Upper lobe of left lung (tissue), 6 donors: ENCODE results near the gene OLR1. TPM values are rescaled to one million over a fixed set of nuclear protein-coding genes. Genes with fewer than 3 reads are reported as not detected.

ENCODE experiments used
- ATAC-seq, 2 donors: fragments of 200-7000 bp; cut with Tn5 transposase; one replicate each; pipeline ENCODE4 v1.9.1; 2022; ENCODE audit warnings: mild to moderate bottlenecking in 2 of 2, moderate library complexity in 2 of 2; ENCODE audit not compliant: low FRiP score in 2 of 2
- DNase-seq, 2 donors: peaks; one replicate each; pipeline ENCODE4 v3.0.0-alpha.2; 2019 to 2020
- H3K27ac ChIP-seq, 4 donors: fragments of 200-600 bp; sonication (generic); one replicate each; pipeline ENCODE4 v1.5.1; 2016 to 2019
- H3K27me3 ChIP-seq, 4 donors: fragments of 200-600 bp; sonication (generic); one replicate each; pipeline ENCODE4 v1.5.1; 2017 to 2019
- H3K36me3 ChIP-seq, 4 donors: fragments of 200-600 bp; sonication (generic); one replicate each; pipeline ENCODE4 v1.5.1; 2016 to 2019
- H3K4me1 ChIP-seq, 4 donors: fragments of 200-600 bp; sonication (generic); one replicate each; pipeline ENCODE4 v1.5.1; 2018 to 2019
- H3K4me3 ChIP-seq, 4 donors: fragments of 200-600 bp; sonication (generic); one replicate each; pipeline ENCODE4 v1.5.1; 2017 to 2019; ENCODE audit warnings: mild to moderate bottlenecking in 2 of 4, moderate library complexity in 1 of 4
- H3K9me3 ChIP-seq, 4 donors: fragments of 200-600 bp; sonication (generic); one replicate each; pipeline ENCODE4 v1.5.1; 2018 to 2019
- CTCF ChIP-seq, 6 experiments: fragments of 450-650 bp in 4 of 6; fragments of 200-600 bp in 2 of 6; sonication (generic) in 2 of 6; IDR thresholded peaks; one replicate each; pipeline ENCODE4 v1.5.1; 2016 to 2019; ENCODE audit warnings: antibody characterized with exemption in 6 of 6
- EP300 ChIP-seq, 4 donors: sonication (generic); formaldehyde crosslinking; IDR thresholded peaks; one replicate each; pipeline ENCODE4 v1.5.1; 2017; ENCODE audit warnings: antibody characterized with exemption in 4 of 4, control low read depth in 2 of 4
- POLR2A ChIP-seq, 4 donors: fragments of 450-650 bp; IDR thresholded peaks; one replicate each; pipeline ENCODE4 v1.5.1; 2016 to 2017; ENCODE audit warnings: antibody characterized with exemption in 4 of 4, mild to moderate bottlenecking in 2 of 4
- POLR2AphosphoS5 ChIP-seq, 2 donors: sonication (generic); formaldehyde crosslinking; IDR thresholded peaks; one replicate each; pipeline ENCODE4 v1.5.1; 2017; ENCODE audit warnings: antibody characterized with exemption in 2 of 2
- WGBS, 2 donors: methylation state at CpG; one replicate each; pipeline ENCODE4 v1.1.5; 2017 to 2018; 5-methylcytosine and 5-hydroxymethylcytosine counted together
- total RNA-seq, 6 donors: library from RNA; depleted of rRNA in 4 of 6; stranded (reverse); fragments of >200 nt in 4 of 6; gene quantifications; one replicate each; pipeline versions ENCODE4 v1.1.0 to v1.2.1, GENCODE V29; 2016 to 2021
- donor health status: DM: no; HTN: no; CAD: no; lungs with moderate emphysema.
- donor health status: DM: no; HTN: yes; CAD: no; lungs with severe emphysema.

OLR1 gene
- total RNA-seq, 6 donors from 2014 or later, result 51.2 to 163 (median 113) TPM

DNA sequence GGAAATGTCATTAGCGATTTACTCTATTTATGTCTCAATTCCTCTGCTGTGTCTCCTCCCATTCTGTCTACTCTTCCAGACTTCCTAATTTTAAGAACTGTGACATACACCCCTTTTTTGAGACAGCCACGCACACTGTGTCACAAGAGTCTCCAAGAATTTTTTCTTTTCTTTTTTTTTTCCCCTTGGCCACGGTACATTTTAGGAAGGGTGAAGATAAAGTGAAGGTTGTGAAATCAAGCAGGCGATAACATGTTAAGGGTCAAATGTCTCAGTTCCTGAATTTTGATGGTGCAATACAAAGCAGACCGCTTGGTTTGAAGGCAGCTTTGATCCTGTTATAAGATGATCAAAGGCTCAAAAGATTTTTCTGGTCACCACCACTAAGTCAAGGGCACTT is 4.3 kb downstream of the OLR1 start:
- ATAC-seq, result peak; percentile 78 to 81
- DNase-seq, result no peak
- Histone ChIP-seq H3K9me3 (no peaks in the 10 kb centered on the region), H3K27me3 (no peaks in the 10 kb centered on the region), H3K4me1 (peaks cover 0 to 8% (median 1%) of the 10 kb centered on the region in 4 donors), H3K36me3 (no peaks in the 10 kb centered on the region), H3K27ac (peak overlapping the region in 1 of 4 donors; percentile 55), H3K4me3 (no peak overlapping the region)
- TF ChIP-seq POLR2AphosphoS5 (IDR thresholded peaks at IDR 0.05) (peak in 1 of 2 donors; percentile 73), EP300 (IDR thresholded peaks at IDR 0.05) (peak in 1 of 4 donors; percentile 54), CTCF (IDR thresholded peaks at IDR 0.05) (no peak), POLR2A (IDR thresholded peaks at IDR 0.05) (peak in 1 of 4 donors; percentile 59)
- WGBS, 2 donors, result 23 to 34% methylated on average over 5 of the region's 5 CpGs

GRCh38 chr12:10165421-10165820 is 6.5 kb downstream of the OLR1 start:
- 0 to 15% methylated on average over 1 of the region's 1 CpG for WGBS, 2 donors
- no peak for DNase-seq
- H3K4me1 ChIP-seq, result peaks cover 0 to 8% (median 1%) of the 10 kb centered on the region in 4 donors

GRCh38 chr12:10163084-10163483 is 8.8 kb downstream of the OLR1 start:
- Histone ChIP-seq H3K4me1 (peaks cover 0 to 8% (median 1%) of the 10 kb centered on the region in 4 donors), H3K27me3 (no peaks in the 10 kb centered on the region), H3K9me3 (no peaks in the 10 kb centered on the region), H3K4me3 (no peak overlapping the region), H3K36me3 (no peaks in the 10 kb centered on the region), H3K27ac (no peak overlapping the region)
- no peak for DNase-seq
- ATAC-seq, result no peak
- 53 to 68% methylated on average over 3 of the region's 3 CpGs for whole genome bisulfite sequencing, 2 donors
- no peak for TF ChIP-seq EP300 (IDR thresholded peaks at IDR 0.05)
- no peak for TF ChIP-seq CTCF (IDR thresholded peaks at IDR 0.05)
- TF ChIP-seq POLR2A (IDR thresholded peaks at IDR 0.05), result no peak
- no peak for TF ChIP-seq POLR2AphosphoS5 (IDR thresholded peaks at IDR 0.05)

More at GRCh38 chr12:10165421-10165820, 6.5 kb downstream of the OLR1 start:
- no peaks in the 10 kb centered on the region for H3K27me3 ChIP-seq
- no peak overlapping the region for H3K27ac ChIP-seq
- no peaks in the 10 kb centered on the region for H3K36me3 ChIP-seq
- TF ChIP-seq POLR2A (IDR thresholded peaks at IDR 0.05) (no peak), POLR2AphosphoS5 (IDR thresholded peaks at IDR 0.05) (no peak)
- peak overlapping the region in 1 of 4 donors; percentile 15 for H3K4me3 ChIP-seq
- ATAC-seq, result no peak
- no peaks in the 10 kb centered on the region for H3K9me3 ChIP-seq

DNA sequence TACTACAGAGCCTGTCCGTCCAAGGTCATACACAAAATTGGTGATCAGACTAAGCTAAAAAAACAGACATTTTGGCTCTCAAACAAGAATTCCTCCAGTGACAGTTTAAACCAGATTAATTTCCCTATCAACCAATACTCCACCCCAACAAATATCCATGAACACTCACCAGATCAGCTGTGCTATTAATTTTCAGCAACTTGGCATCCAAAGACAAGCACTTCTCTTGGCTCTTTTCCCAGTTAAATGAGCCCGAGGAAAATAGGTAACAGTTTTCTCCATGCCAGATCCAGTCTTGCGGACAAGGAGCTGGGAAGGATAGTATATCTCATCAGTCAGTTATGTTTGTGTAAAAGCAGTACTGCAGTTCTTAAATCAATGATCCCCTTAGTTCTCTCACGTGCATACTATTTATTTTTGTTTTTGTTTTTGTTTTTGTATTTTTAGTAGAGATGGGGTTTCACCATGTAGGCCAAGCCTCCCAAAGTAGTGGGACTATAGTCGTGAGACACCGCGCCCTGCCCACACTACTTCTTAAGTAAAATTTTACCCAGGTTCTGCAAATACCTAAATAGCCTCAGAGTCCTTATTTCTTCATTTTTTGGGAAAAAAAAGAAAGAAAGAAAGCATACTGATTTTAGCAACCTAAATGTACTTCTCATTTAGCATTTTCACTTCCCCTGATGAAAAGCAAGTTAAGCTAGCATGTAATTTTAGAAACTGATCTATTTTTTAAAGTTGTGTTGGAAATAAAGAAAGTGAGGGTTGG is 11.1 kb downstream of the OLR1 start:
- Histone ChIP-seq H3K27me3 (no peaks in the 10 kb centered on the region), H3K36me3 (no peaks in the 10 kb centered on the region), H3K27ac (no peak overlapping the region), H3K4me3 (no peak overlapping the region), H3K9me3 (no peaks in the 10 kb centered on the region), H3K4me1 (no peaks in the 10 kb centered on the region)
- TF ChIP-seq POLR2AphosphoS5 (IDR thresholded peaks at IDR 0.05) (no peak), CTCF (IDR thresholded peaks at IDR 0.05) (no peak), POLR2A (IDR thresholded peaks at IDR 0.05) (no peak), EP300 (IDR thresholded peaks at IDR 0.05) (no peak)
- 61 to 66% methylated on average over 7 of the region's 7 CpGs for WGBS, 2 donors
- no peak for DNase-seq
- ATAC-seq, result peak in 1 of 2 donors; percentile 36

DNA sequence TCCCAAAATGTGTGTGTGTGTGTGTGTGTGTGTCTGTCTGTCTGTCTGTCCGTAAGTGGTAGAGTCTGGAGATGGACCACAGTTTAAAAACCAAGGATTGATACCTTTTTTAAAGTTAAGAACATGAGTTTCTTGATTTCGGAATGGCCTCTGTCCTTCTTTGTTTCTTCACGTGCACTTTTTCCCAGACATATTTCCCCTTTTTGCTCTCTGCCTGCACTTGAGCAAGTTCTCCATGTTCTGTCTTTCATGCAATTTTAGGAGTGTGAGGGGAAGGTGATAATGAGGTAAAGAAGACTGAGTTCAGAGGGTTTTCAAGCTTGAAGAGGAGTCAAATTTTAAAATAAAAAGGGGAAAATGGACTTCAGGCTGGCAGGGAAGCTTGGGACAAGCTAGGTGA is 12.7 kb downstream of the OLR1 start:
- H3K27ac ChIP-seq, result no peak overlapping the region
- ATAC-seq (peak in 1 of 2 donors; percentile 31), DNase-seq (no peak)
- H3K36me3 ChIP-seq, result no peaks in the 10 kb centered on the region
- H3K27me3 ChIP-seq, result no peaks in the 10 kb centered on the region
- peaks cover 0 to under 1% (median 0%) of the 10 kb centered on the region in 4 donors for H3K4me1 ChIP-seq
- no peaks in the 10 kb centered on the region for H3K9me3 ChIP-seq
- TF ChIP-seq POLR2A (IDR thresholded peaks at IDR 0.05) (peak in 1 of 4 donors; percentile 18), EP300 (IDR thresholded peaks at IDR 0.05) (no peak)
- 39 to 53% methylated on average over 3 of the region's 3 CpGs for WGBS, 2 donors
- no peak overlapping the region for H3K4me3 ChIP-seq
